ENCODE results near the gene SMG1. TPM values are rescaled to one million over a fixed set of nuclear protein-coding genes. Genes with fewer than 3 reads are reported as not detected.

The SMG1 gene
- total RNA-seq, 1 experiment from 2014 or later: 125 TPM

- Histone ChIP-seq H3K4me2 (no peak overlapping the region), H3K36me3 (ENCODE audit: low read depth) (peaks cover 40% of the 10 kb centered on the region), H3K9me2 (ENCODE audit: insufficient read depth) (no peaks in the 10 kb centered on the region), H3K27ac (no peak overlapping the region), H3K79me2 (ENCODE audit: low read depth) (no peaks in the 10 kb centered on the region), H3K4me1 (replicated peaks; ENCODE audit: insufficient read depth) (no peaks in the 10 kb centered on the region), H3K4me3 (no peak overlapping the region), H3K27me3 (ENCODE audit: insufficient read depth, low read depth) (no peaks in the 10 kb centered on the region), H4K20me1 (ENCODE audit: insufficient read depth) (peaks cover 3% of the 10 kb centered on the region; the same call in 1 of the 2 replicates), H3K9me3 (ENCODE audit: insufficient read depth, low read depth) (no peaks in the 10 kb centered on the region), H2AFZ (no peak overlapping the region), H3F3A (ENCODE audit: insufficient read depth, low read depth) (peaks cover 12% of the 10 kb centered on the region)
- no peak for DNase-seq
- CTCF ChIA-PET: no interaction called here
- intact Hi-C loops (cut with micrococcal nuclease; ENCODE audit: unreplicated experiment): no loop called here
- no TSS peak for BruUV-seq (replicated peaks)
- POLR2A ChIA-PET (ENCODE audit: unreplicated experiment): no interaction called here
- TF ChIP-seq CTCF (conservative IDR thresholded peaks at IDR 0.05) (no peak), EZH2 (IDR thresholded peaks at IDR 0.05; ENCODE audit: low read depth) (no peak)
Measured at GRCh38 chr16:18827890-18828289, 98.3 kb downstream of the SMG1 start.

GRCh38 chr16:18816286-18816685, 109.9 kb downstream of the SMG1 start:
- H3K36me3 ChIP-seq (ENCODE audit: low read depth): peaks cover 38% of the 10 kb centered on the region
- POLR2A ChIA-PET (ENCODE audit: unreplicated experiment): no interaction called here

GRCh38 chr16:18811925-18812324, 114.3 kb downstream of the SMG1 start:
- H3K27me3 ChIP-seq (ENCODE audit: insufficient read depth, low read depth): no peaks in the 10 kb centered on the region
- H3K4me1 ChIP-seq (replicated peaks; ENCODE audit: insufficient read depth): no peaks in the 10 kb centered on the region
- no peaks in the 10 kb centered on the region for H4K20me1 ChIP-seq (ENCODE audit: insufficient read depth)
- H3K27ac ChIP-seq: no peak overlapping the region
- H3K4me2 ChIP-seq: no peak overlapping the region
- peaks cover 34% of the 10 kb centered on the region for H3F3A ChIP-seq (ENCODE audit: insufficient read depth, low read depth)
- H3K9me2 ChIP-seq (ENCODE audit: insufficient read depth): no peaks in the 10 kb centered on the region
- H2AFZ ChIP-seq: no peak overlapping the region
- TF ChIP-seq CTCF (conservative IDR thresholded peaks at IDR 0.05): no peak
- TF ChIP-seq EZH2 (IDR thresholded peaks at IDR 0.05; ENCODE audit: low read depth): no peak
- DNase-seq: no peak
- intact Hi-C loops (cut with micrococcal nuclease; ENCODE audit: unreplicated experiment): no loop called here
- peaks cover 54% of the 10 kb centered on the region for H3K36me3 ChIP-seq (ENCODE audit: low read depth)
- no TSS peak for BruUV-seq (replicated peaks)
- H3K4me3 ChIP-seq: no peak overlapping the region
- POLR2A ChIA-PET (ENCODE audit: unreplicated experiment): no interaction called here
- H3K79me2 ChIP-seq (ENCODE audit: low read depth): no peaks in the 10 kb centered on the region
- CTCF ChIA-PET: no interaction called here
- H3K9me3 ChIP-seq (ENCODE audit: insufficient read depth, low read depth): no peaks in the 10 kb centered on the region

More at GRCh38 chr16:18816286-18816685, 109.9 kb downstream of the SMG1 start:
- no peaks in the 10 kb centered on the region for H3K79me2 ChIP-seq (ENCODE audit: low read depth)
- H3K27ac ChIP-seq: no peak overlapping the region
- DNase-seq: no peak
- no peaks in the 10 kb centered on the region for H3K27me3 ChIP-seq (ENCODE audit: insufficient read depth, low read depth)
- CTCF ChIA-PET: no interaction called here
- no peaks in the 10 kb centered on the region for H3K4me1 ChIP-seq (replicated peaks; ENCODE audit: insufficient read depth)
- TF ChIP-seq CTCF (conservative IDR thresholded peaks at IDR 0.05): no peak
- no peak for TF ChIP-seq EZH2 (IDR thresholded peaks at IDR 0.05; ENCODE audit: low read depth)
- no peak overlapping the region for H2AFZ ChIP-seq
- no peak overlapping the region for H3K4me3 ChIP-seq
- no peaks in the 10 kb centered on the region for H4K20me1 ChIP-seq (ENCODE audit: insufficient read depth)
- H3K9me2 ChIP-seq (ENCODE audit: insufficient read depth): no peaks in the 10 kb centered on the region
- intact Hi-C loops (cut with micrococcal nuclease; ENCODE audit: unreplicated experiment): no loop called here
- BruUV-seq (replicated peaks): no TSS peak
- no peaks in the 10 kb centered on the region for H3K9me3 ChIP-seq (ENCODE audit: insufficient read depth, low read depth)
- peaks cover 32% of the 10 kb centered on the region for H3F3A ChIP-seq (ENCODE audit: insufficient read depth, low read depth)
- no peak overlapping the region for H3K4me2 ChIP-seq

Measured in PC-9 (cell line).